Thyroid gland (tissue), 4 donors: ENCODE data around the gene MYL11. TPM values are rescaled to one million over a fixed set of nuclear protein-coding genes. Genes with fewer than 3 reads are reported as not detected.

Experiments used
- DNase-seq, 2 donors: peaks; one replicate each; pipeline ENCODE4 v3.0.0-alpha.2; 2019
- H3K27ac ChIP-seq, 3 donors: fragments of 200-600 bp; sonication (generic); 1 replicate in 2 of 3; 2 replicates in 1 of 3; pipeline ENCODE4 v1.5.1; 2016 to 2019; ENCODE audit warnings: mild to moderate bottlenecking in 1 of 3, moderate library complexity in 1 of 3
- H3K27me3 ChIP-seq: fragments of 200-600 bp; sonication (generic); one replicate; pipeline ENCODE4 v1.5.1; 2019
- H3K36me3 ChIP-seq, 2 donors: fragments of 200-600 bp; sonication (generic); one replicate each; pipeline ENCODE4 v1.5.1; 2016 to 2019
- H3K4me1 ChIP-seq, 2 donors: fragments of 200-600 bp; sonication (generic); one replicate each; pipeline ENCODE4 v1.5.1; 2017 to 2019
- H3K4me3 ChIP-seq, 3 donors: fragments of 200-600 bp; sonication (generic); replicated peaks in 1 of 3; 1 replicate in 2 of 3; 2 replicates in 1 of 3; pipeline ENCODE4 v1.5.1; 2016; ENCODE audit warnings: mild to moderate bottlenecking in 1 of 3
- H3K9me3 ChIP-seq: fragments of 200-600 bp; sonication (generic); one replicate; pipeline ENCODE4 v1.5.1; 2017
- CTCF ChIP-seq, 6 experiments: fragments of 200-600 bp in 3 of 6; fragments of 450-650 bp in 3 of 6; sonication (generic) in 3 of 6; IDR thresholded peaks; one replicate each; pipeline ENCODE4 v1.5.1; 2016 to 2019; ENCODE audit warnings: antibody characterized with exemption in 6 of 6, mild to moderate bottlenecking in 2 of 6, inconsistent platforms in 1 of 6, moderate library complexity in 1 of 6
- POLR2A ChIP-seq, 2 donors: fragments of 450-650 bp; IDR thresholded peaks; one replicate each; pipeline ENCODE4 v1.6.1; 2017; ENCODE audit warnings: antibody characterized with exemption in 2 of 2, mild to moderate bottlenecking in 2 of 2, moderate library complexity in 1 of 2
- WGBS, 2 donors: methylation state at CpG; one replicate each; pipeline ENCODE4 v1.1.5; 2017; 5-methylcytosine and 5-hydroxymethylcytosine counted together
- intact Hi-C: fragments of 100-400 bp; cut with DNase I; formaldehyde crosslinking; loops from one replicate; pipeline ENCODE4 v1.15.1; 2023
- total RNA-seq, 4 donors: library from RNA; depleted of rRNA; stranded (reverse); fragments of >200 nt; gene quantifications; one replicate each; pipeline ENCODE4 v1.2.3, GENCODE V29; 2016

Gene MYL11
- total RNA-seq, 4 donors from 2014 or later, result not detected

GRCh38 chr16:30369091-30369937 is 5.3 kb upstream of the MYL11 start:
- H3K4me1 ChIP-seq, result peaks cover 16 to 37% of the 10 kb centered on the region in 2 donors
- intact Hi-C loops, result no loop called here
- peak overlapping the region; percentile 35 to 87 (median 75) for H3K4me3 ChIP-seq
- TF ChIP-seq POLR2A (IDR thresholded peaks at IDR 0.05) (no peak), CTCF (IDR thresholded peaks at IDR 0.05) (no peak)
- WGBS, 2 donors, result 1 to 2% methylated on average over 13 to 20 of the region's 45 CpGs
- H3K27ac ChIP-seq, result peak overlapping the region in 2 of 3 donors; percentile 24 to 32
- no peaks in the 10 kb centered on the region for H3K9me3 ChIP-seq
- no peaks in the 10 kb centered on the region for H3K27me3 ChIP-seq
- H3K36me3 ChIP-seq, result peaks cover 2 to 10% of the 10 kb centered on the region in 2 donors
- DNase-seq, result peak in 1 of 2 donors; percentile 23

DNA sequence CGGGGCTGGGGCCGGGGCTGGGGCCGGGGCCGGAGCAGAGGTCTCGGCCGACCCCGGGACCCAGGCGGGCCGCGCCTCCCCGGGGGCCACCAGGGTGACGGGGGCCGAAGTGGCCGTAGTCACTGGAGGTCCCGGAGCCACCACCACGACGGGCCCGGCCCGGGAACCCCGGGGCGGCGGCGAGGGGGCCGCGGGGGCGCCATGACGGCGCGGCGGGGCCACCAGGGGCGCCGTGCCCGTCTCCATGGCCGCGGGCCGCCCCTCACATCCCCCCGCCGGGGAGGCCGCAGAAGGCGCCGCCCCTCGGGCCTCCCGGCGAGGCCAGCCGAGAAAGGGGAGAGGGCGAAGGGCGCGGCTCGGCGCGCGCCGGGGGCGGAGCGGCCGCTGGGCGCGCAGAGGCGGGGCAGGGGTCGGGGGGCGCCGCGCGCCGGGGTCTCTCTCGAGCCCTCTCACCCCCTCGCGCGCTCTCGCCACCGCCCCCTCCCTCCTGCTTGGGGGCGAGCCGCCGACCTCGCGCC is 4.6 kb upstream of the MYL11 start:
- peak in 1 of 2 donors; percentile 80 for TF ChIP-seq POLR2A (IDR thresholded peaks at IDR 0.05)
- peak in 1 of 6 experiments; percentile 4 for TF ChIP-seq CTCF (IDR thresholded peaks at IDR 0.05)
- H3K9me3 ChIP-seq, result no peaks in the 10 kb centered on the region
- peaks cover 16 to 37% of the 10 kb centered on the region in 2 donors for H3K4me1 ChIP-seq
- H3K27me3 ChIP-seq, result no peaks in the 10 kb centered on the region
- WGBS, 2 donors, result 0 to 1% methylated on average over 5 to 12 of the region's 76 CpGs
- DNase-seq, result no peak
- H3K27ac ChIP-seq, result peak overlapping the region in 2 of 3 donors; percentile 24 to 32
- intact Hi-C loops, result no loop called here
- H3K36me3 ChIP-seq, result peaks cover 2 to 6% of the 10 kb centered on the region in 2 donors
- peak overlapping the region; percentile 35 to 87 (median 75) for H3K4me3 ChIP-seq

DNA sequence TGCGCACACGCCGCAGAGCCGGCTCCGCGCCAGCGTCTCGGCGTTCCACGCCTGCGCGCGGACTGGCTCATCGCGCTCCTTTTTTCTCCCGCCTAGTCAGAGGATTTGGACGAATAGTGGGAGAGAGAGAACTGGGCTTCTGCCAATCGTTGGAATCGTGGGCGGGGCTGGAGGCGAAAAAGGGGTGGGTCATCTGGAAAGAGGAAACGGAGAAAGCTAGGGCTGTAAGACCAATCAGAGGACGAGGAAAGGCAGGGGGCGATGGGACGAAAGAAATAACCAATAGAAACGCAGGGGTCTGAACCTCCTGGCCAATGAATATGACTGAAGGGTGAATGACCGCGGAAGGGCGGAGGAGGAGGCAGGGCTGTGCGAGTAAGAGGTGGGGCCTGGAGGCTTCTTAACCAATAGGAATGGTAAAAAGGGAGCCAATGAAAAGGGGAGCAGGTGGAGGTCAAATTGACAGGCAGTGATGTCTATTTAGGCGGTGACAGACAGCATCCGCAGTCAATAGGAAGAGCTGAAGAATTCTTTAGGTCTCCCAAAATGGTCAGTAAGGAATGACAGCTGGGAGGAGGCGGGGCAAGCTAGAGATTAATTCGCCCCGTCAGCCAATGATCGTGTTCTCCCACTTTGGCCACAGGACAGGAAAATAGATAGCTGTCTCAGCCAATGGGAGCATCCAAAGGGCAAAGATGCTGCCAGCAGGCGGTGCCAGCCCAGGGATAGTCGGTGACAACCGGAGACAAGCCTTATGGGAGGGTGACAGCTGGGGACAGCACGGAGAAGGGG is 4.0 kb upstream of the MYL11 start, which contains the start of gene TBC1D10B:
TBC1D10B (minus strand) TSS at position 39 of the 792 bp plus-strand sequence. CDS start 311 bp downstream, outside the sequence.
- Histone ChIP-seq H3K36me3 (no peaks in the 10 kb centered on the region), H3K4me3 (peak within 1 kb of the TSS; percentile 35 to 87 (median 75)), H3K4me1 (peaks cover 16 to 37% of the 10 kb centered on the region in 2 donors), H3K27me3 (no peaks in the 10 kb centered on the region), H3K27ac (peak within 1 kb of the TSS; percentile 62 to 73 (median 65)), H3K9me3 (no peaks in the 10 kb centered on the region)
- DNase-seq, result peak; percentile 98 to 99
- 1% methylated on average over 36 to 40 of the region's 40 CpGs for WGBS, 2 donors
- intact Hi-C loops, result no loop called here
- TF ChIP-seq CTCF (IDR thresholded peaks at IDR 0.05), result peak in 3 of 6 experiments; percentile 16 to 34 (median 24)
- TF ChIP-seq POLR2A (IDR thresholded peaks at IDR 0.05), result peak in 1 of 2 donors; percentile 74

- WGBS, 2 donors, result 22 to 24% methylated on average over 10 to 11 of the region's 11 CpGs
- no peaks in the 10 kb centered on the region for H3K9me3 ChIP-seq
- peaks cover 16 to 32% of the 10 kb centered on the region in 2 donors for H3K4me1 ChIP-seq
- DNase-seq, result no peak
- H3K4me3 ChIP-seq, result peak overlapping the region in 2 of 3 donors; percentile 12 to 21
- TF ChIP-seq POLR2A (IDR thresholded peaks at IDR 0.05) (no peak), CTCF (IDR thresholded peaks at IDR 0.05) (no peak)
- intact Hi-C loops, result no loop called here
- no peaks in the 10 kb centered on the region for H3K27me3 ChIP-seq
- peak overlapping the region; percentile 62 to 73 (median 65) for H3K27ac ChIP-seq
- H3K36me3 ChIP-seq, result no peaks in the 10 kb centered on the region
Observed at GRCh38 chr16:30371248-30371816, 3.3 kb upstream of the MYL11 start.
